ENCODE measurements around the gene PRICKLE1. TPM values are rescaled to one million over a fixed set of nuclear protein-coding genes. Genes with fewer than 3 reads are reported as not detected.

Gene PRICKLE1
- total RNA-seq, 4 donors from 2014 or later: 0.19 to 8.0 (median 2.7) TPM

DNA sequence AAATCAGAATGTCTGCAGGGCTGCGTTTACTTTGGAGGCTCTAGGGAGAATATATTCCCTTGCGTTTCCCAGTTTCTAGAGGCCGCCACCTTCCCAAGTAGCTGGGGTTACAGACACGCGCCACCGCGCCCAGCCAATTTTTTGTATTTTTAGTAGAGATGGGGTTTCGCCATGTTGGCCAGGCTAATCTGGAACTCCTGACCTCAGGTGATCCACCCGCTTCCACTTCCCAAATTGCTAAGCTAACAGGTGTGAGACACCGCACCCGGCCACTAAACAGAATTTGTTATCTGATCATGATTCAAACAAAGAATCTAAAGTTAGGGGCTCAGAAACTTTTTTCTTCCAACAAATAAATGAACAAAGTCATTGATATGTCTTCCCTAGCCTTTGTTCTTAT lies 148.9 kb downstream of the PRICKLE1 start:
- no peaks in the 10 kb centered on the region for H3K27me3 ChIP-seq
- H3K4me3 ChIP-seq: no peak overlapping the region
- TF ChIP-seq POLR2A (IDR thresholded peaks at IDR 0.05) (no peak), CTCF (IDR thresholded peaks at IDR 0.05) (no peak)
- intact Hi-C loops (cut with DNase I): no loop called here
- no peaks in the 10 kb centered on the region for H3K9me3 ChIP-seq
- H3K27ac ChIP-seq: no peak overlapping the region
- H3K36me3 ChIP-seq: peaks cover 0 to 47% (median 4%) of the 10 kb centered on the region in 3 donors
- no peaks in the 10 kb centered on the region for H3K4me1 ChIP-seq
- DNase-seq: no peak
- WGBS, 2 donors: 94 to 97% methylated on average over 11 of the region's 11 CpGs

- intact Hi-C loops (cut with DNase I): no loop called here
- no peak overlapping the region for H3K27ac ChIP-seq
- no peak overlapping the region for H3K4me3 ChIP-seq
- H3K4me1 ChIP-seq: no peaks in the 10 kb centered on the region
- peaks cover 0 to 28% (median 0%) of the 10 kb centered on the region in 3 donors for H3K36me3 ChIP-seq
- H3K9me3 ChIP-seq: no peaks in the 10 kb centered on the region
- 96 to 100% methylated on average over 5 of the region's 5 CpGs for WGBS, 2 donors
- H3K27me3 ChIP-seq: no peaks in the 10 kb centered on the region
- no peak for DNase-seq
- no peak for TF ChIP-seq CTCF (IDR thresholded peaks at IDR 0.05)
- TF ChIP-seq POLR2A (IDR thresholded peaks at IDR 0.05): no peak
Observed at GRCh38 chr12:42432517-42433140, 156.9 kb downstream of the PRICKLE1 start.

GRCh38 chr12:42428850-42429249 lies 160.7 kb downstream of the PRICKLE1 start:
- H3K36me3 ChIP-seq: peaks cover 0 to 34% (median 0%) of the 10 kb centered on the region in 3 donors
- no peak for TF ChIP-seq CTCF (IDR thresholded peaks at IDR 0.05)
- no peak for TF ChIP-seq POLR2A (IDR thresholded peaks at IDR 0.05)
- no peak overlapping the region for H3K27ac ChIP-seq
- WGBS, 2 donors: 63 to 70% methylated on average over 2 of the region's 2 CpGs
- H3K9me3 ChIP-seq: no peaks in the 10 kb centered on the region
- DNase-seq: no peak
- H3K4me3 ChIP-seq: no peak overlapping the region
- intact Hi-C loops (cut with DNase I): no loop called here
- no peaks in the 10 kb centered on the region for H3K27me3 ChIP-seq
- H3K4me1 ChIP-seq: peaks cover 0 to 6% (median 0%) of the 10 kb centered on the region in 3 donors

DNA sequence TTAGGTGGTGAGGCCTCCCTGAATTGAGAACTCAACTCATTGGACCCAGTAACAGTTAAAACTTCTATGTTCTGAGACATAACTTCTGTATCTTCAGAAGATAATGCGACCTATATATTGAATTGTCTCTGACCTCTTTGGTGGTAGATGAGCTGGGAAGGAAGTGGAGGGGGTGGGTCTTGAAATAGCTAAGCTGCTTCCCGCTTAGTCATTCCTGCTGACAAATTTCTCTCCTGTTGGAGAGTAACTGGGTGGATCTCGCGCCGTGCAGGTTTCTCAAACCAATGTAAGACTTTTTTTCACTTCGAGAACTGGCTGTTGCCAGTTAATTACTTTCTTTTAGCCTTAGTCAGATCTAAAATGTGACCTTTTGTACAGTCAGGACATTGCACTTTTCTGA lies 162.8 kb downstream of the PRICKLE1 start:
- Histone ChIP-seq H3K27me3 (no peaks in the 10 kb centered on the region), H3K4me3 (no peak overlapping the region), H3K27ac (no peak overlapping the region), H3K9me3 (no peaks in the 10 kb centered on the region), H3K4me1 (peaks cover 0 to 6% (median 0%) of the 10 kb centered on the region in 3 donors), H3K36me3 (peaks cover 0 to 17% (median 0%) of the 10 kb centered on the region in 3 donors)
- WGBS, 2 donors: 66 to 71% methylated on average over 6 of the region's 6 CpGs
- intact Hi-C loops (cut with DNase I): no loop called here
- TF ChIP-seq CTCF (IDR thresholded peaks at IDR 0.05) (no peak), POLR2A (IDR thresholded peaks at IDR 0.05) (no peak)
- DNase-seq: no peak

DNA sequence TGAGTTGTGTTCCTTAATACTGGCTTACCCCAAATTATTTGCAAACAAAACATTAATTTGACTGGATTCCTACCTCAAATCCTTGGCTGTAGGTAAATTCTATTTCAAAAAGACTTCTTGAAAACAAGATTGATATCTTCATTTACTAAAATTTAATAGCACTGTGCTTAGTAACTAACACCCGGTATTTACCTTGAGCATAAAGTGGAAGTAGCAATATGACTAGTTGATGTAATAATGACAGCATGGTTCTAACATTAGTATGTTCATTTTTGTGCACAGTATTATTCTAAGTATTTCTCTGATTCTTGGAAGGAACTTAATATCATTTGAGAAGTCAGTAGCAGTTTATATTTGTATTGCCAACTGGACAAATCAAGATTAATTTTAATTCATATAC lies 166.8 kb downstream of the PRICKLE1 start:
- H3K4me3 ChIP-seq: no peak overlapping the region
- intact Hi-C loops (cut with DNase I): no loop called here
- H3K9me3 ChIP-seq: no peaks in the 10 kb centered on the region
- TF ChIP-seq CTCF (IDR thresholded peaks at IDR 0.05) (no peak), POLR2A (IDR thresholded peaks at IDR 0.05) (no peak)
- H3K4me1 ChIP-seq: peaks cover 0 to 6% (median 0%) of the 10 kb centered on the region in 3 donors
- peaks cover 0 to 6% (median 0%) of the 10 kb centered on the region in 3 donors for H3K36me3 ChIP-seq
- WGBS, 2 donors: 70 to 87% methylated on average over 1 of the region's 1 CpG
- no peak overlapping the region for H3K27ac ChIP-seq
- H3K27me3 ChIP-seq: no peaks in the 10 kb centered on the region
- DNase-seq: no peak
